HG03571 (cell line): ENCODE data around the gene ARHGAP12.
"Not testable (repeated sequence)": the region's sequence is repeated elsewhere in the genome, so short reads cannot be mapped to it uniquely, and the experiment has no call there.

Experiments
- ATAC-seq: cut with Tn5 transposase; IDR thresholded peaks from one replicate; pipeline ENCODE4 v1.9.1; 2021; ENCODE audit not compliant: unreplicated experiment

The ARHGAP12 gene

DNA sequence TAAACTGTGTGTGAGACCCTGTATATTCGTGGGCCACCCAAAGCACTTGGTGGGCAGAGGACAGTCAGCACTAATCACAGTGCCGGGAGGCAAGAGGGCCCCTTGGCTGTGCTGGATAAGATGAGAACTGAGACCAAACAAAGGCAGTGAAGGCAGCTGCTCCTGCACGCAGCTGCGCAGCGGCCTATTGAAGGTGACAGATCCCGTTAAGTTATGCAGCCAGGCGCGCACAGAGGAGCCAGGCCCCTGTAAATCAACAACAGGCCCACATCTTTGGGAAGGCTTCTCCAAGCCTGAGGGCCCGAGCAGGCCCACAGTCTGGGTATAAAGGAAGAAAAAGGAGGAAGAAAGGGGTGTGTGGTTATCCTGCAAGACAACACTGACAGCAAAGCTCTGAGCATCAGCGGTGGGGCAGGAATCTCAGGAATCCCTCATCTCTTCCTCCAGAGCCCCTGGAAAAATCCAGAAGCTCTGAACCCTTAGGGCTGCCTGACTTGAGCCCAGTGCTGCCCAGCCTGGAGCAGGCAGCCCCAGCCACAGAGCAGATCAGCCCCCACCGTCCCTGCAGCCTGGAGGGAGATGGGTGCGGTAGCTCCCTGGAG lies 154.2 kb downstream of the ARHGAP12 start:
- ATAC-seq, result no peak

DNA sequence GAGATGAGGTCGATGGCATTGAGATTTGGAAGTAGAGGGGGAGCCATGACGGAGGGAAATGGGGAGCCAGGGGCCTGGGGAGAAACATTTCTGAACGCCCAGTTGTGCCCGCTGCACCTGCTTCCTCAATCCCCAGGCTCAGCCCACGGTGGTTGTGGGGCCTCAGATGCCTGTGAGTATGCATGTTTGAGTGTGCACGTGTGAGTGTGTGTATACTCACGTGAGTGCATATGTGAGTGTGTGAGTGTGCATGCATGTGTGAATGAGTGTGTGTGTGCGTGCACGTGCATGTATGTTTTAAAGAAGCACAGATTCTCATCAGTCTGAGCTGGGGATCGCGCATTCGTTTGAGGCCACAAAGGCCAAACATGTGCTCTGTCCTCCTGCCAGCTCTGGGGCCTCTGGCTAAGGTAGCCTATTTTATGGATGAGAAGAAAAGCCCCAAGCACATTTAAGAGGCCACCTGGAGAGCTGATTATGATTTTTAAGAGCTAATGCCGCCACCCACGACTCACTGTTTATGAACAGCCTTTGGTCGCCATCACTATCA lies 154.8 kb downstream of the ARHGAP12 start:
- ATAC-seq, result no peak

DNA sequence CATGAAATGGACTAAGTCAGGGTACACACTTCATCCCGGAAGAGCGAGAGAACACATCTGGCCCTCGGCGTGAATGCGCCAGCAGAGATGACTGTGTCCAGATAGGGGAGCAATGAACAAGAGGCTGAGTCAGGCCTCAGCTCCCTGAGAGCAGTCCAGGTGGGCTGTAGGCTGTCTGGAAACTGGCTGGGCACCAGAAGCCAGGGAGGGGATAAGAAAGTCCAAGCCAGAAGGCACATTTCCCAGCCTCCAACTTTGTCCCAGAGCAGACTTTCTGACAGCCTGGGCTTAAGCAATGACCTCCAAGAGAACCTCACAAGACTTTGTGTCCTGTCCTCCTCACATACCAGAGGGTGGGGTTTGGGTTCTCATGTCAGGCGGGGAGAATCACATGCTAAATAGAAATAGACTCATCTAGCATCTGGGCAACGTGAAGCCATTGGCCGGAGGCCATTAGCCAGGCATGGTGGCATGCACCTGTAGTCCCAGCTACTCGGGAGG lies 157.2 kb downstream of the ARHGAP12 start:
- no peak for ATAC-seq

DNA sequence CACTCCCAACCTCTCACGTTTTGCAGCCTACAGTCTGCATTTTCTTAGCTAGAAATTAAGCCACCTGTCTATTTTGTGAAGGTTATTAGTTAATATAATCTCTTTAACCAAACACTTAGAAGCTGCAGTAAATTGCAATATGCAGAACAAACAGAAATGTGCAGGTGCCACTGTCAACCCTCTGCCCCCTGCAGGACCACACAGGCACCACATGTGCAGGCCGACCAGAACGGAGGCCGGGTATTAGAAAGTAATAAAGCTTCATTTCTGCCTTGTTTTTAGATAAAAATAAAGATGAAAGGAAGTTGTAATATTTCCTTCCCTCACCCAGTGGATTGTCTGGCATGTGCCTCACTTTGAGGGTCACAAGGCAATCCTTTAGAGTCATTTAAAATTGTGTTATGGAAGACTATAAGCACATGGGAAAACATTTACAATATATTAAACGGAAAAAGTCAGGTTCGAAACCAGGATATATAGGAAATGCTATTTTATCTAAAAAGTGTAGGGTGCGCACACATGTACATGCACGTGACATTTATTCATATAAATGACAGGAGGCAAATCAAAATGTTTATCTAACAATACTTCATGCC lies 158.2 kb downstream of the ARHGAP12 start:
- ATAC-seq, result no peak

DNA sequence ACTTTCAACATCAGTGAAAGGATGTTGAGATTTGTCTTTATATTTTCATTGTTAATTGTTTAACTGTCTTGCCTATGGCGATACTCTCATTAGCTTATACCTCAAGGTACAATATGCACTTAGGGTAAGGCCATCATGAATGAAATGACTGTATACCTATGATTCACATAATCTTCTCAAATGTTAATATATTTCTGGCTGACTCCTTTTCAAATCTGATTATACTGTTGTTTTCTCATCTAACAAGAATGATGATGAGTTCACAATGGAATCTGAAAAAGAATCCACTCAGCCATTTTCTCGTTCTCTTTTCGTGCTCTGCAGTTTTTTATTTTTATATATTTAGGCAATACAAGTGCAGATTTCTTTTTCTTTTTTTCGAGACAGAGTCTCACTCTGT lies 159.1 kb downstream of the ARHGAP12 start:
- ATAC-seq, result no peak

DNA sequence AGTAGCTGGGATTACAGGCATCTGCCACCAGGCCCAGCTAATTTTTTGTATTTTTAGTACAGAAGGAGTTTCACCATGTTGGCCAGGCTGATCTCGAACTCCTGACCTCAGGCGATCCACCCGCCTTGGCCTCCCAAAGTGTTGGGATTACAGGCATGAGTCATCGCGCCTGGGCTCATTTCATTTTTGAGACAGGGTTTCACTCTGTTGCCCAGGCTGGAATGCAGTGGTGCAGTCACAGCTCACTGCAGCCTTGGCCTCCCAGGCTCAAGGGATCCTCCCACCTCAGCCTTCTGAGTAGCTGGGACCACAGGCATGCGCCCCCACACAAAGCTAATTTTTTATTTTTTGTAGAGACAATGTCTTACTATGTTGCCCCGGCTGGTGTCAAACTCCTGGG lies 159.7 kb downstream of the ARHGAP12 start:
- not testable (repeated sequence) for ATAC-seq

DNA sequence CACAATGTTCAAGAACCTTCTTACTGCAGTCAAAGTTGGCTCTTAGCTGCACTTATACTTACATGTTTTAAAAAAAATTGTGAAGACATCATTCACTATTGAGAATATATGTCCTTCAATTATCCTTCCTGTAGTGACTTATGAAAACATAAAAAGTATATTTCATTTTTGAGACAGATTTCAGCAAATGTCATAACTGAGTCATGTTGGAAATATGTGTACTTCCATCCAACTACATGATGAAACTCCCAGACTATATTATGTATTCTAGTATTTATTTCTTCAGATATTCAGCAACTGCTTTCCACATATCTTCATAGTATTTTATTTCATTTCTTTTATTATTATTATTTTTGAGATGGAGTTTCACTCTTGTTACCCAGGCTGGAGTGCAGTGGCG lies 160.2 kb downstream of the ARHGAP12 start:
- ATAC-seq, result no peak

DNA sequence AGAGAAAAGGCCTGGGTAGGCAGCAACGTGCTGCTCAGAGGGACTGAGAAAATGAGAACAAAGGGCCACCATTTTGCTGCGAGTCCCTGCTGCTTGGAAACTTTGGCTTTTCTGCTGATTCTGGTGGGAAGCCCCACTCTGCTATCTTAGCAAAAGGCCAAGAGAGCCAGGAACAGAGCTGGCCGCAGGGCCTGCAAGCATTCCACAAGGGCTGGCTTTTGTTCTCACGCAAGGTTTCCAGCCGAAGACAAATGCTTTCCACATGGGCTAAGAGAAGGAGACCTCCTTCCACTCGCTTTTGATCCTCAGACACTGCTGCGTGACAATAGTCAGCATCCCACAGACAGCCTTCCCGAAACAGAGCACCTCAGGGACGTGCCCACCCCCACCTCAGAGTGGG lies 163.1 kb downstream of the ARHGAP12 start:
- no peak for ATAC-seq

DNA sequence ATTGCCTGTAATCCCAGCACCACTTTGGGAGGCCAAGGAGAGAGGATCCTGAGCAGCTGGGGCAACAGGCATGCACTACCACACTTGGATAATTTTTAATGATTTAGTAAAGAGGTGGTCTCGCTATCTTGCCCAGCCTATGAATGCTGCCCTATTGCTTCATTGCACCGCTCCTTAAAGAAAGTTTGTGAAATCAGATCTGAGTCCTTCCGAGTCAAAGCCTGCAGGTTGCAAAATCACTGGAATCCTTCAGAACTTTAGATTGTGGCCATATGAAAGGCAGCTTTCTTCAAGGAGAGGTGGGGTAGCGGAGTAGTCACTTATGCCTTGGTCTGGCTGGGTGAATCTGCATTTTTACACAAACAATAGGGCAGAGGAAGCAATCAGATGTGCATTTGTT lies 166.3 kb downstream of the ARHGAP12 start:
- ATAC-seq, result no peak

DNA sequence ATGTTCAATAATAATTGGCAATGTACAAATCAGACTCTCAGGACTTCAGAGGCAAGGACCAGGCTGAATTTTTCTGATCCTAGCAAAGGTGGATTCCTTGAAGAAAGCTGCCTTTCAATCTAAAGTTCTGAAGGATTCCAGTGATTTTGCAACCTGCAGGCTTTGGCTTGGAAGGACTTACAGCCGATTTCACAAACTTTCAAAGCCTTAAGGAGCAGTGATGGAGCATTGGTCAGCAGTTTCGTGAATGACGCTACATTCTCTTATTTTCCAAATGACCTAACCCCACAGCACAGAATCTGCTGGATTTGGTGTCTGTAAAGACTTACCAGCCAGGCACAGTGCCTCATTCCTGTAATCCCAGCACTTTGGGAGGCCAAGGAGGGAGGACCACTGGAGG lies 167.5 kb downstream of the ARHGAP12 start:
- ATAC-seq, result no peak

DNA sequence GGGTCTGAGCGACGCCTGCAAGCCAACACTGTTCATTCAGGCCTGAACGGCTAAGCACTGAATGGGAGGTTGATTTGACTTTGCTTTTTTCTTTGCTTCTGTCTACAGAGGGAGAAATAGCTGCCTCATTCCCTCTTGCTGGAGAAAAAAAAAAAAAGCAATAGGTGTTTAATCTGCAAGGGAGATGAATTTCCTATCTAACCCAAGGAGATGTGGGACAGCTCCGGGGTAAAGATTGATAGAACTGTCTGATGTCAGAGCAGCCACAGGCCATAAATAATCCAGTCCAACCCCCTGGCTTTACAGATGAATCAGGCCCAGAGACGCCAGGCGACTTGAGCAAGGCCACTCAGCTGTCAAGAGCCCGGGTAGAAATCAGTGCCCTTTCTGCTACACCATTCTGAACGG lies 168.0 kb downstream of the ARHGAP12 start:
- no peak for ATAC-seq

DNA sequence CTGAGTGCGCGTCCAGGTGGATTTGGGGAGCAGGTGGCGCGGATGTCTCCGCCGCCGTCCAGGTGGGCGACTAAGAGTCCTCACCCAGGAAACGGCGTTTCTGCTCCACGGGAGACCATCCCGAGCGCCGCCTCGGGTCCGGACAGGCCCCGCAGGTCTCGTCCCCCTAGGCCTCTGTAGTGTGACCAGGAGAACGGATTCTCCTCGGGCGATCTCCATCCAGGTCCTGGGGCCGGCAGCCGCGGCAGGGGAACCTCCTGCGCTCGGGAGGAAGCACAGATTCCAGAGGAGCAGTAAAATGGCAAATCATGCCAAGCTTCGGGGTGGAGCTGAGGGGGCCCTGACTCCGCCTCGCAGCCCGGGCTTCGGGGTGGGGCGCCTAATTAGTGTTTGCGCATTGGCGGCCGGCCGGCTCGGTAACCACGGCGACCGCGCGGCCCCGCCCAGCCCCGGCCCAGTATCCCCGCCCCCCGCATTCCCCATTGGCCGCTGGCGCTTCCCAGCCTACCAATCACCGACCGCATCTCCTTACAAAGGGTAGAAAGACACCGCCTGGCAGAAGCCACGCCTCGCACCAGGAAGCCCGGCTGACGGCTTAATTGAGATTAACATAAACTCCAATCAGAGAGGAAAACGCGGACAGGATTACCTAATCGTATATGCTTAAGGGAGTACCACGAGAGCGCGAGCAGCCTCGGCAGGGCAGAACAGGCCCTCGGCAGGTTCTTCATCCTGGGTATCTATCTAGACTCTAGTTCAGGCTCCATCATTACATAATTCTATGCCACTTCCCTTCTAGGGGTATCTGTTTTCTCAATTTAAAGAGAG lies 168.6 kb downstream of the ARHGAP12 start:
- peak; percentile 97 for ATAC-seq

DNA sequence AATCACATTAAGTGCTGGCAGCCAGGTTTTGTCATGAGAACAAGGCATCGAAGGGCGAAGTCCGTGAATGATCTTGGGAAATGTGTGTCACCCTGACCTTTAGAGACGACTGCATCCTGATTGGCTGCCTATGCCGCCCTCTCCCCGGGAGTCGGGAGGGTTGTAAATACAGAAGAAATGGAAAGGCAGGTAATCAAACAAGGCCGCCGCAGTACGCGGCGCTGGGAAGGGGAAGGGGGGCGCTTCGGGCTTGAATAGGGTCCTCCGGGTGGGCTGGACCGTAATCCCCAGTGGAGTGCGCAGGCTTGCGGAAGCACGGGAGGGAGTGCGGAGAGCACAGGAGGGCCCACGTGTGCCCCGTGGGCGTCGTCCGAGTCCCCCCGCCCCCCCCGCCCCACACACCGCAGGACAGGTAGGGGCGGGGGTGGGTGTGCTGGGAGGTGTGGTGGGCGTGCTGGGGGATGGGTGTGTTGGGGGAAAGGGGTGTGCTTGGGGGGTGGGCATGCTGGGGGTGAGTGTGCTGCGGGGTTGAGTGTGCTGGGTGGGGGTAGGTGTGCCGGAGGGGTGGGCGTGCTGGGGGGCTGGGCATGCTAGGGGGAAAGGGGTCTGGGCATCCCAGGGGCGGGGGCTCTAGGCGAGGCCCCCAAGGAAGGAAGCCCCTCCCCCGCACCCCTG lies 169.4 kb downstream of the ARHGAP12 start:
- ATAC-seq, result no peak

DNA sequence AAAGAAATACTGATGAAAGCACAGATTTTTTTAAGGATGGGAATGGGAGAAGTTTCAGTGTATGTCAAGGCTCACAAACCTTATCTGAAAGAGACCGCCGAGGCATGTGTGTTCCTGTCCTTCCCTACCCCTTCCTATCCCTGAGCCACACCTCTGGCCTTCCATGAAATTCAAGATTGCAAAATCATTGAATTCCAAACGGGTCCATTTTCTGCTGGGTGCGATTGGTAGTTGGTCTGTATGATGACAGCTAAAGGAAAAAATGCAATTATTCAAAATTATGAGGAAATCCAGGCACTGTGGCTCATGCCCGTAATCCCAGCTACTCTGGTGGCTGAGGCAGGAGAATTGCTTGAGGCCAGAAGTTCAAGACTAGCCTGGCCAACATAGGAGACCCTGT lies 170.1 kb downstream of the ARHGAP12 start:
- ATAC-seq, result no peak

DNA sequence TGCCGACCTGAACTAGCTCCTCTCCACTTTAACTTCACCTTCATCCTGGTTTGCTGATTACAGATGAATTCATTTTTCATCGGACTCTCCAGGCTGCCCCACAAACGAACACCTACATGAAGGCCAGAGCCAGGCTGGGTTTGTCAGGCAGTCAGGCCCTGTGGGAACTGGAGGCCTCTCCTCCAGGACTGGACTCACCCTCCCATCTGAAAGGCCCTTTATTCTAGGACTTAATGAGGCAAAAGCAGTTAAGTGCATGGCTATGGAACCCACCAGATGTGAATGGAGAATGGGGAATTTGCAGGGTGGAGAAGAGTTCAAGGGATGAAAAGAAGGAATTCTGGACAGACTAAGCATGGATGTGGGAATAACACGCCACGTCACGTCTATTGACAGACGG lies 170.8 kb downstream of the ARHGAP12 start:
- no peak for ATAC-seq

DNA sequence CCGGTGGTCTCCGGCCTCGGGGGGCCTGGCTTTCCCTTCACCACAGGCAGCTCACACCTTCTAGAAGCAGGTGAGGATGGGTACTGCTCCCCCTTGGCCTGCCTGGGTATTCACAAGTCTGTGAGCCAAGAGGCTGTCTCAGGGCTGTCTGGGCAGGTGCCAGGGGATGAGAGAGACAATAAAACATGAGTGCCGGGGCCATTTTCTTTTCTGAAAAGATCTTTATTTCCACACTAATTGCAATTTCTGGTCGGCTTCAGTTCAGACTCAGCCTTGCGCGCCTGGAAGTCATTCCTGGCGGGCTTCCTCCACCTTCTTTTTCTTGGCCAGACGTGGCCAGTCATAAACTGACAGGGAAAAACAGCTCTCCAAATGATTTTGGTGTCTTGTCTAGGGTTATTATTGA lies 171.2 kb downstream of the ARHGAP12 start:
- no peak for ATAC-seq

DNA sequence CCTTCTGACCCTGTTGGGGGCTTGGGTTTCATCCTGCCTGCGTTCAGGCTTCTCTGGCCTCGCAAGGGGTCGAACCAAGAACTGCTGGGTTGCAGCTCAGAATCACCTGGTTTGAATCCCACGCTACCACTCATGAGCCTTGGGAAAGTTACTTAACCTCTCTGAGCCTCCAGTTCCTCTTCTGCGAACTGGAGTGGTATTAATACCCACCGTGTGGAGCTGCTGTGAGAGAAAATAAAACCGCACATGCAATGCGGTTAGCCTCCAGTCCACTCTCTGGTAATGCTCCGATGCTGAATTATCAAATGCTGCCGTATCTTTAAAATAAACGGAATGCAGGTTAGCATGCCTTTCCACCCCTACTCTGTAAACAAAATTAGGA lies 171.9 kb downstream of the ARHGAP12 start:
- no peak for ATAC-seq

DNA sequence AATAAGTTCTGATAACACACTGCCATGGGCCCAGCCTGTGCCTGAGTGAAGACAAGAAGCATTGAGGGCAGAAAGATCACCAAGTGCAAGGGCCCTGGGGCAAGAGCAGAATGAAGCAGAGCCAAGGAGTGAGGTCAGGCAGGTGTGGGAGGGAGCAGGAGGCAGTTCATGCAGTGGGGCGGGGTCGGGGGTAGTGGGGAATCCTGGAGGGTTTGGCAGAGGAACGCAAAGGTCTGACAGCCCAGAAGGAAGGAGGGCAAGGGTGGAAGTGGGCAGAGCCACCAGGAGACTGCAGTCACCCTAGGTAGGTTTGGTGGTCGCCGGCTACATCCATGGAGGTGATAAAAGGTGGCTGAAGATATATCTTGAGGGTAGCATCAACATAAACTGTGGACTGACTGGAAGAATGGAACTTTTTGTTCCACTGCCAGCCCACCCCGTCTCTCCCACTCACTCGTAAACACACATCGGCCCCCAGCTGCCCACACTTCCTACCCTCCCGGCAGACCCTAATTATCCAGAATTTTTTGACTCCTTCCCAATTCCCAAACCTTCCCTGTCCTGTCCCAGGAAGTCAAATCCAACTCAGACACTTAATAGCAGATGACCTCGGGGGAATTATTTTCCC lies 172.4 kb downstream of the ARHGAP12 start:
- ATAC-seq, result no peak
